Measurements from ENCODE around the gene FRMD8. TPM values are rescaled to one million over a fixed set of nuclear protein-coding genes. Genes with fewer than 3 reads are reported as not detected.

Gene FRMD8
- total and polyA plus RNA-seq, 2 of the 8 experiments (the other 6 are each of a cell fraction or from before 2014, with no cell fraction given) = 15.0 to 19.2 TPM

GRCh38 chr11:65442842-65443331 is 56.5 kb downstream of the FRMD8 start:
- H2BK15ac ChIP-seq (ENCODE audit: low read length) = no peak overlapping the region
- H2BK12ac ChIP-seq (ENCODE audit: low read depth, low read length) = no peak overlapping the region
- DNase-seq (ENCODE audit: low read depth in 1 of 2, low spot score in 2 of 2) (no peak), FAIRE-seq (no peak)
- H3K56ac ChIP-seq (replicated peaks; ENCODE audit: insufficient read length, low read depth, low read length) = no peak overlapping the region
- no peak overlapping the region for H4K5ac ChIP-seq (ENCODE audit: insufficient read length, low read depth, low read length)
- H3K27me3 ChIP-seq (replicated peaks in 1 of 4; ENCODE audit: control insufficient read depth in 3 of 4, extremely low read depth in 1 of 4, insufficient read depth in 3 of 4, low read length in 3 of 4) = no peaks in the 10 kb centered on the region
- H3K27ac ChIP-seq (ENCODE audit: low read depth, low read length) = no peak overlapping the region
- no peak overlapping the region for H2AK5ac ChIP-seq (ENCODE audit: low read depth, low read length)
- H3K4ac ChIP-seq (replicated peaks; ENCODE audit: insufficient read length, low read depth, low read length) = no peak overlapping the region
- no peaks in the 10 kb centered on the region for H3K9me3 ChIP-seq (ENCODE audit: insufficient read depth in 2 of 2, low read depth in 1 of 2, low read length in 1 of 2)
- H3K4me3 ChIP-seq (ENCODE audit: extremely low read depth in 1 of 4, insufficient read depth in 2 of 4, low read depth in 3 of 4, low read length in 4 of 4) = no peak overlapping the region
- H3K23ac ChIP-seq (ENCODE audit: insufficient read length) = no peak overlapping the region
- H3K14ac ChIP-seq (ENCODE audit: insufficient read length) = no peak overlapping the region
- H3K79me2 ChIP-seq (ENCODE audit: control insufficient read depth in 1 of 2, insufficient read depth in 2 of 2, low read length in 2 of 2) = no peaks in the 10 kb centered on the region
- no peak overlapping the region for H2BK20ac ChIP-seq (ENCODE audit: low read length)
- H3K4me1 ChIP-seq (replicated peaks in 1 of 4; ENCODE audit: control insufficient read depth in 3 of 4, insufficient read depth in 4 of 4, low read length in 3 of 4) = no peaks in the 10 kb centered on the region; a peak in 2 of 7 replicates
- ChIA-PET POLR2A (ENCODE audit: partially characterized antibody) (interaction anchor here (0.6 to 9.4 kb wide), 7 partner anchors 11 to 62 kb away, joined by 3 to 79 read pairs (median 6); partner anchors contain the start of genes MALAT1 and NEAT1), CTCF (ENCODE audit: partially characterized antibody) (interaction anchor here (0.6 to 5.4 kb wide), 7 partner anchors 10 to 245 kb away, joined by 3 to 42 read pairs (median 4); no protein-coding TSS in a partner anchor)
- H2BK120ac ChIP-seq (replicated peaks; ENCODE audit: low read depth, low read length) = no peak overlapping the region
- no peak overlapping the region for H3K18ac ChIP-seq (ENCODE audit: extremely low read depth, low read length)
- no peak overlapping the region for H2BK5ac ChIP-seq (ENCODE audit: low read depth, low read length)
- no peaks in the 10 kb centered on the region for H3K79me1 ChIP-seq (ENCODE audit: low read depth, low read length)
- H3K4me2 ChIP-seq (ENCODE audit: insufficient read depth in 1 of 2, low read depth in 2 of 2, low read length in 2 of 2) = no peak overlapping the region
- WGBS, 2 experiments (ENCODE audit: extremely low coverage in 1 of 2, insufficient coverage in 1 of 2, insufficient read length in 1 of 2, insufficient replicate concordance in 2 of 2, low coverage in 1 of 2, low lambda C conversion rate in 2 of 2, missing lambda C conversion rate in 1 of 2) = 92% methylated on average over 9 of the region's 9 CpGs; no CpG with 5 or more reads in 1 of the 2 experiments
- no peak overlapping the region for H3K9ac ChIP-seq (replicated peaks in 1 of 4; ENCODE audit: extremely low read depth in 1 of 4, low read depth in 3 of 4, low read length in 3 of 4)
- H3K36me3 ChIP-seq (ENCODE audit: control insufficient read depth in 2 of 4, insufficient read depth in 4 of 4, low read length in 3 of 4) = no peaks in the 10 kb centered on the region
- no peaks in the 10 kb centered on the region; the same call in 1 of the 2 replicates for H3K23me2 ChIP-seq (ENCODE audit: low read depth, low read length)
- H4K20me1 ChIP-seq (replicated peaks in 1 of 2; ENCODE audit: control insufficient read depth in 1 of 2, insufficient read depth in 2 of 2, low read length in 2 of 2) = peaks cover 0 to 1% of the 10 kb centered on the region in 2 experiments
- H4K8ac ChIP-seq (ENCODE audit: extremely low read depth, insufficient read depth, low read length) = no peak overlapping the region
- no peak overlapping the region for H4K91ac ChIP-seq (replicated peaks; ENCODE audit: insufficient read length, low read length)
- no peak overlapping the region for H2AFZ ChIP-seq (ENCODE audit: low read length)

Measured in H1 (cell line).